ENCODE results near the gene SULF2.

The SULF2 gene

GRCh38 chr20:47678536-47678935 lies 106.7 kb downstream of the SULF2 start:
- TF ChIP-seq CTCF (IDR thresholded peaks at IDR 0.05; ENCODE audit: control extremely low read depth, extremely low read depth, low read depth, missing control alignments): no peak

GRCh38 chr20:47677635-47678453 lies 107.4 kb downstream of the SULF2 start:
- CTCF ChIA-PET: interaction anchor here (0.6 to 7.1 kb wide), 30 partner anchors 8 to 981 kb away, joined by 3 to 92 read pairs (median 4); partner anchors contain the start of gene SULF2
- POLR2A ChIA-PET: no interaction called here
- peak; percentile 85 for DNase-seq (ENCODE audit: extremely low spot score)

More at GRCh38 chr20:47678536-47678935, 106.7 kb downstream of the SULF2 start:
- POLR2A ChIA-PET: no interaction called here
- CTCF ChIA-PET: interaction anchor here (0.6 to 7.1 kb wide), 18 partner anchors 9 to 980 kb away, joined by 3 to 92 read pairs (median 6); partner anchors contain the start of gene SULF2
- DNase-seq (ENCODE audit: extremely low spot score): no peak

GRCh38 chr20:47676912-47677634 lies 108.2 kb downstream of the SULF2 start:
- ChIA-PET CTCF (interaction anchor here (0.8 to 7.1 kb wide), 22 partner anchors 9 to 981 kb away, joined by 3 to 92 read pairs (median 4); partner anchors contain the start of gene SULF2), POLR2A (no interaction called here)
- DNase-seq (ENCODE audit: extremely low spot score): no peak
- TF ChIP-seq CTCF (IDR thresholded peaks at IDR 0.05; ENCODE audit: control extremely low read depth, extremely low read depth, low read depth, missing control alignments): no peak

More at GRCh38 chr20:47677635-47678453, 107.4 kb downstream of the SULF2 start:
- TF ChIP-seq CTCF (IDR thresholded peaks at IDR 0.05; ENCODE audit: control extremely low read depth, extremely low read depth, low read depth, missing control alignments): peak; percentile 91

GRCh38 chr20:47676219-47676721 lies 109.0 kb downstream of the SULF2 start:
- no peak for DNase-seq (ENCODE audit: extremely low spot score)
- TF ChIP-seq CTCF (IDR thresholded peaks at IDR 0.05; ENCODE audit: control extremely low read depth, extremely low read depth, low read depth, missing control alignments): no peak
- CTCF ChIA-PET: interaction anchor here (1.2 to 7.1 kb wide), 9 partner anchors 13 to 951 kb away, joined by 3 to 92 read pairs (median 6); no protein-coding TSS in a partner anchor
- POLR2A ChIA-PET: no interaction called here

GRCh38 chr20:47675190-47676142 lies 109.8 kb downstream of the SULF2 start:
- CTCF ChIA-PET: interaction anchor here (1.9 to 7.1 kb wide), 4 partner anchors 12 to 946 kb away, joined by 7 to 92 read pairs (median 50); no protein-coding TSS in a partner anchor
- DNase-seq (ENCODE audit: extremely low spot score): no peak
- no peak for TF ChIP-seq CTCF (IDR thresholded peaks at IDR 0.05; ENCODE audit: control extremely low read depth, extremely low read depth, low read depth, missing control alignments)
- POLR2A ChIA-PET: no interaction called here

All from GM10248 (cell line).